ENCODE measurements around the gene ADAM10.

ADAM10 gene

GRCh38 chr15:58740436-58740835 lies 9.1 kb downstream of the ADAM10 start (continued):
- no peak for TF ChIP-seq ZNF660 (tag by site-specific recombination; IDR thresholded peaks at IDR 0.05)
- no peak for TF ChIP-seq ZNF18 (tag by site-specific recombination; IDR thresholded peaks at IDR 0.05)
- TF ChIP-seq ZNF658 (tag by site-specific recombination; IDR thresholded peaks at IDR 0.05), result no peak
- no peak for TF ChIP-seq ZNF341 (tag by site-specific recombination; IDR thresholded peaks at IDR 0.05; ENCODE audit: low read depth)

- H3K27ac ChIP-seq (ENCODE audit: extremely low read depth, low read depth, low read length), result no peak overlapping the region
- POLR2A ChIA-PET, result interaction anchor here (0.6 kb wide), 1 partner anchor 16 kb away, joined by 4 read pairs; no protein-coding TSS in a partner anchor
- no peak for TF ChIP-seq ZNF223 (tag by site-specific recombination; IDR thresholded peaks at IDR 0.05)
- no peak for TF ChIP-seq ZNF513 (tag by site-specific recombination; IDR thresholded peaks at IDR 0.05)
- no peak for TF ChIP-seq GFI1B (tag by site-specific recombination; IDR thresholded peaks at IDR 0.05)
- TF ChIP-seq ZNF777 (tag by site-specific recombination; IDR thresholded peaks at IDR 0.05; ENCODE audit: borderline replicate concordance), result no peak
- TF ChIP-seq ZNF76 (tag by site-specific recombination; IDR thresholded peaks at IDR 0.05; ENCODE audit: borderline replicate concordance, low read depth), result no peak
- TF ChIP-seq HIC1 (tag by site-specific recombination; IDR thresholded peaks at IDR 0.05), result no peak
- TF ChIP-seq ATF2 (tag by site-specific recombination; IDR thresholded peaks at IDR 0.05; ENCODE audit: low read depth), result no peak
- TF ChIP-seq BCL11A (tag by site-specific recombination; IDR thresholded peaks at IDR 0.05; ENCODE audit: low read depth), result no peak
- no peak for TF ChIP-seq ZNF426 (tag by site-specific recombination; IDR thresholded peaks at IDR 0.05)
- TF ChIP-seq PBX3 (CRISPR knock-in tag; IDR thresholded peaks at IDR 0.05), result no peak
- no peak for TF ChIP-seq SCRT2 (tag by site-specific recombination; IDR thresholded peaks at IDR 0.05)
- no peak for TF ChIP-seq ZNF544 (tag by site-specific recombination; IDR thresholded peaks at IDR 0.05)
These were observed 11.3 kb downstream of the ADAM10 start for GRCh38 chr15:58738046-58738707.

More at GRCh38 chr15:58738046-58738707, 11.3 kb downstream of the ADAM10 start:
- CTCF ChIA-PET, result no interaction called here
- Histone ChIP-seq H3K4me1 (ENCODE audit: control insufficient read depth, insufficient read depth, low read length) (peaks cover 12% of the 10 kb centered on the region), H3K4me3 (ENCODE audit: low read depth, low read length) (no peak overlapping the region), H3K9me3 (ENCODE audit: control insufficient read depth, insufficient read depth, low read depth, low read length) (no peaks in the 10 kb centered on the region), H3K36me3 (ENCODE audit: control insufficient read depth in 2 of 2, insufficient read depth in 1 of 2, low read length in 2 of 2) (no peaks in the 10 kb centered on the region)

Measured in HEK293 (cell line).